Hepatocyte (in vitro differentiated cells): ENCODE data around the gene LRRC45.

ENCODE experiments used
- EZH2 ChIP-seq: fragments of 200-600 bp; sonication (generic); IDR thresholded peaks from 2 replicates; pipeline ENCODE4 v1.6.1; 2016; ENCODE audit warnings: antibody characterized with exemption, mild to moderate bottlenecking, borderline replicate concordance
- EZH2phosphoT487 ChIP-seq: fragments of 200-600 bp; sonication (generic); IDR thresholded peaks from one replicate; pipeline ENCODE4 v1.6.1; 2018; ENCODE audit warnings: antibody characterized with exemption, mild to moderate bottlenecking, low read depth, moderate library complexity; ENCODE audit not compliant: unreplicated experiment, severe bottlenecking
- TF ChIP-seq, protein P1 (sequence below): fragments of 200-600 bp; sonication (generic); IDR thresholded peaks from 2 replicates; pipeline ENCODE4 v1.5.1; 2016; ENCODE audit warnings: antibody characterized with exemption, mild to moderate bottlenecking; ENCODE audit not compliant: poor library complexity

- TF ChIP-seq EZH2 (no peak), EZH2phosphoT487 (no peak)
- TF ChIP-seq, protein P1, sequence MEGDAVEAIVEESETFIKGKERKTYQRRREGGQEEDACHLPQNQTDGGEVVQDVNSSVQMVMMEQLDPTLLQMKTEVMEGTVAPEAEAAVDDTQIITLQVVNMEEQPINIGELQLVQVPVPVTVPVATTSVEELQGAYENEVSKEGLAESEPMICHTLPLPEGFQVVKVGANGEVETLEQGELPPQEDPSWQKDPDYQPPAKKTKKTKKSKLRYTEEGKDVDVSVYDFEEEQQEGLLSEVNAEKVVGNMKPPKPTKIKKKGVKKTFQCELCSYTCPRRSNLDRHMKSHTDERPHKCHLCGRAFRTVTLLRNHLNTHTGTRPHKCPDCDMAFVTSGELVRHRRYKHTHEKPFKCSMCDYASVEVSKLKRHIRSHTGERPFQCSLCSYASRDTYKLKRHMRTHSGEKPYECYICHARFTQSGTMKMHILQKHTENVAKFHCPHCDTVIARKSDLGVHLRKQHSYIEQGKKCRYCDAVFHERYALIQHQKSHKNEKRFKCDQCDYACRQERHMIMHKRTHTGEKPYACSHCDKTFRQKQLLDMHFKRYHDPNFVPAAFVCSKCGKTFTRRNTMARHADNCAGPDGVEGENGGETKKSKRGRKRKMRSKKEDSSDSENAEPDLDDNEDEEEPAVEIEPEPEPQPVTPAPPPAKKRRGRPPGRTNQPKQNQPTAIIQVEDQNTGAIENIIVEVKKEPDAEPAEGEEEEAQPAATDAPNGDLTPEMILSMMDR = no peak
Measured at GRCh38 chr17:82001571-82002056, 21.5 kb upstream of the LRRC45 start.
